ENCODE measurements around the gene TIE1.

TIE1 gene

DNA sequence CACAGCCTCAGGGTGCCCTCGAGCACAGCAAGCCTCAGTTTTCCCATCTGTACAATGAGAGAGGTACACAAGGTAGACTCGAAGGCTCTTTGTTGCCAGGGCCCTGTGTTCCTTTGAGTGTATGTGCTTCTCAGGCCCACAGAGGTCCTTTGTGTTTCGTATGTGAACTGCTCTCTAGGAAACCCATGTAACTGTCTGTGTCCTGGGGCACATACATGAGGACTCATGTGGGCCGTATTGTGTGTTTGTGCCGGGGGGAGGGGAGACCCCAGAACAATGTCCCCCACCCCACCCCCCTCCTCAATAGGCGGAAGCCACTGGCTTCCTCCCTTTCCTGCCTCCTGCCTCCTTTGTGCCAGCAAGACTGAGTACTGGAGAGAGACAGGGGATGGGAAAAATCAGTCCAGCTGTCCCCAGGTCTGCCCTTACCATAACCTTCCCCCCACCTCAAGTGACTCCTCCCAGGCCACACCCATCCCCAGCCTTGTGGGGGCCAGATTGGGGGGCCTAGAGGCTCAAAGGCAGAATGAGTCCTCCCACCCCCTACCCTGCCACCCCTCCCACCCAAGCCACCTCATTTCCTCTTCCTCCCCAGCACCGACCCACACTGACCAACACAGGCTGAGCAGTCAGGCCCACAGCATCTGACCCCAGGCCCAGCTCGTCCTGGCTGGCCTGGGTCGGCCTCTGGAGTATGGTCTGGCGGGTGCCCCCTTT lies at the start of gene TIE1:
TSS of gene TIE1 (plus strand) at position 605 of the 717 bp plus-strand sequence. CDS start at position 695, 90 bp downstream.
- no peak for DNase-seq (ENCODE audit: low spot score)

DNA sequence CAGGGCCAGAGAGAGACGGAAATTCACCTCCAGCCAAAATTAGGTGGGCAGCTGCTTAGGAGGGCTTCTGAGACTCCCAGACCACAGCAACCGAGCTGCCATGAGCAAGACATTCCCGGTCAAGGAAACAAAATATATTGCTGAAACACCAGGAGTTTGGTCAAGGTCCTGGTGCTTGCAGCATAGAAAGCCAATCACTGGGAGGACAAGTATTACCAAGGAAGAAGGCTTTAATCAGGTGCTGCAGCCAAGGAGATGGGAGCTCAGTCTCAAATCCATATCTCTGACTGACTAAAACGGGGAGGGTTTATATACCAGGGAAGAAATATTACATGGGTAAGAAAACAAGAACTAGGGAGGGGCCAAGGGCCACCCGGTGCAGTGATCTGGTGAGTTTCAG lies 49.8 kb upstream of the TIE1 start:
- no peak for DNase-seq (ENCODE audit: low spot score)

DNA sequence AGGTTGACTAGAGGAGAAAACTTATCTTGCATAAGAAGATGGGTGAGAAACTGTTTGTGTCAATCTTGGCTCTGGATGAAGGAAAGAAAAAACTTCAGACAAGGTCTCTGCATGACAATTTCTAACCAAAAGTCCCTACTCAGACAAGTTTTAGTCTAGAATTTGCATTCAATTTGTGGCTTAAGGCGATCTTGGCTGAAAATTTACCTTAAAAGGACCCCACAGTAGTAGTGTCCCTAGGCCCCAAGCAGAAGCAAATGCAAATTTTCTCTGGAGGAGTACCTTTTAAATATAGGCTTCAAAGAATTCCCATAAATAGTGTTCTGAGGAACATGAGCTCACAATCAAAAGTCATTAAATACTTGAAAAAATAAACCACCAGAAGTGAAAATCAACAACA lies 48.6 kb upstream of the TIE1 start:
- DNase-seq (ENCODE audit: low spot score) = no peak

DNA sequence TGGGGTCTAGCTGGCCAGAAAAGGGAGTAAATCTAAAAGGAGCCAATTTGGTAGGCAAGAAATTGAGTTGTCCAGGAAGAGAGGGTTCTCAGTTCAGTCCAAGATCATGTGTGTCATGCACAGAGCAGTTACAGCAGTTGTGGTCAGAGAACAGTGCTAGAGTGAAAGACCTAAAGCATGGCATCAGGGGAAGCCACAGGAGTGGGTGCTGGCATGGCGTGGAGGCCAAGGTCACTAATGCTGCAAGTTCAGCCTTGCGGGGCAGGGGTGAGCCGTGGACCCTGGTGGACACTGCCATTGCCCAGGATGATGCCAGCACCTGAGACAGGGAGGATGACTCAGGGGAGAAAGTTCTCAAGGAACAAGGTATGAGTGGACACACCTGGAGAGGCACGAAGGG lies 47.6 kb upstream of the TIE1 start:
- no peak for DNase-seq (ENCODE audit: low spot score)

DNA sequence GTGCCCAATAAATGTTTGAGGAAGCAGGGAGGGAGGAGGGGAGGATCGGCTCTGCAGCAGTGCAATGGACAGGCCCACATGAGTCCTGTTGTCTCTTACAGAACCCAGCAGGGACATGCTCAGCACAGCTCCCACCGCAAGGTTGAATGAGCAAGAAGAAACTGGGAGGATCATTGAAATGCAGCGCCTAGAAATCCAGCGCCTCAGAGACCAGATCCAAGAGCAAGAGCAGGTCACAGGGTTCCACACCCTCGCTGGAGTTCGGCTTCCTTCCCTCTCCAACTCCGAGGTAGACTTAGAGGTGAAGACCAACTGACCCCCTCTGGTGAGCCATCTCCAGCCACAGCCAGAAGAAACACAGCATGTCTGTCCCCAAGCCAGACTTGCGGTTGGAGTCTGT lies 46.9 kb upstream of the TIE1 start:
- no peak for DNase-seq (ENCODE audit: low spot score)

DNA sequence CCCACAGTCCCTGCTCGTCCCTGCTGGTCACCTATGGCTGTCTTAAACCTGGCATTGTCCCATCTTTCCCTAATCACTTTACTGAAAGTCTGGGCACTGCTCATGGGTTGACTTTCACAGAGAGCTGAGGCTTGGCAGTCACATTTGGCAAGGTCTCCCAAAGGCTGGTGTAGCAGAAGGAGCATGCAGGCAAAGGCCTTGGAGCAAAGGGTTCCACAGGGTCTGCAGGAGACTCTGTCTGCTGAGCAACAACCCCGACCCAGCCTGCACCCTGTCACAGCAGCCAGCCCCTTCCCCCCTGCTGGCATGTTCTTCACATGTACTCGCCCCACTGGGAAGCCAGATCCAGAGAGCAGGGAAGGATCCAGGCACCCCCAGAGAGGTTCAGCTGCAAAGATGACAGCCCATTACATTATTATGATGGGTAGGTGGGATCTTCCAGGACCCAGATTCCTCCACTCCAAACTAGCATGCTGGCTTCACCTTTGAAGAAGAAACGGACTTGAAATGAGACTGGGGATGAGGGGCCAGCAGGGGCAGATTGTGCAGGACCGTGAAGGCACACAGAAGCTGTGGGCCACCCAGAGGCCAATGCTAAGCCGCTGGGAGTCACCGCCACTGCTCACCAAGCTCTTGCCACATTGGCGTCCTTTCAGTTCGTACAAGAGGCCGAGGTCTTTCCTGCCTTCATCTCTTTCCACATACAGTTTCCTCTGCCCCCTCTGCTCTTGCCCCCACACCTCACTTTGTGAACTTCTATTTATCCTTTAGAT lies 45.2 kb upstream of the TIE1 start:
- DNase-seq (ENCODE audit: low spot score) = no peak

DNA sequence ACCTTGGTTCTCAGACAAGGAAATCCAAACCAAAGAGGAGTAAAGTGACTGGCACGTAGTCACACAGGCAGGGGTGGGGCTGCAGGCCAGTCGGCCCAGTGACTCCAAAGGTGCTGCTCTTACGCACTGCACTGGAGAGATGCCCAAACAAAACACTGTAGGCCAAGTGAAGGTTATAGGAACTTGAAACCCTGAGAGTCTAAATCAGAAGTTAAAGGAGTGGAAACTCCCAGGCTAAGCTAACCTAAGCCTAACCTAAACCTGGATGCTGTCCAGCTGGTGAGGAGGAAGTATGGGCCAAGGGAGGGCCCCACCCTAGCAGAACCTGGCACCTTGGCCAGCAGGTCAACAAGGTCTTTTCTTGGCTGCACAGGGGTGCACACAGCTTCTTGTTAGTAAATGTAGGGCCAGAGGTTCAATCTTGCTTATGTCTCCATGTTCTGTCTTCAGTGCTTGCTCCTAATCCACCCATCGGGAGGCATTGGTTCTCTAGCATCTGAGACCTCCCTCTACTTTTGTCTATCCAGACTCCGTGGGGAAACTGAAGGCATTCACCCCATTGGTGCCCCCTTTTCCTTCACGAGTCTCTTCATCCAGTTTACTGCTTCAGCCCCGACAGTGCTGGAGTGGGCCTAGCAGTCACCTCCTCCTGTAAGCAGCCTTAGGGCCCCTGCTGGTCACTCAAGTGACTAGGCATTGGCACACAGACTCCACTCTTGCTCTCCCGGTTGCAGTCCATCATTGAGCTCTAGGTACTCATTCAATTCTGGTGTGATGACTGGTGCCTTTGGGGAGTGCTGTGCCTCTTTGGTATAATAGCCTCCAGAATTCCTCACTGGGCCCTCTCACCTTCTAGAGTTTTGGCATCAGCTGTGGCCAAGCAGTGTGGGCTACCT lies 43.9 kb upstream of the TIE1 start:
- DNase-seq (ENCODE audit: low spot score) = no peak

DNA sequence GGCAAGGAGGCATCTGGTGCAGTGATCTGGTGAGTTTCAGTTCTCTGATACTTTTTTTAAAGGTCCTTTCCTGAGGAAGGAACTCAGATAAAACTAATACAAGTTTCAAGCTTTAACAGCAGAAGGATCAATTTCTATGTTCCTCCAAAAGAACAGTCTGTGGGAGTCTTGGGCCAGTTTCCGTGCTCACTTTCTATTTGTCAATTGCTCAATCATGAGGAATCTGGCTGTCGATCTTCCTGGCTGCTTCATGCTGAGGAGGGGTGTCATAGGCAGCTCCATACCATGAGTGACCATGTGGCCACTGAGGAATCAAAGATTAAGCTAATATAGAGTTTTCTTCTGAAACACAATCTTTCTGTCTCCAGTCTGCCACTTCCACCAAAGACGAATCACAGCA lies 42.4 kb upstream of the TIE1 start:
- DNase-seq (ENCODE audit: low spot score) = no peak

DNA sequence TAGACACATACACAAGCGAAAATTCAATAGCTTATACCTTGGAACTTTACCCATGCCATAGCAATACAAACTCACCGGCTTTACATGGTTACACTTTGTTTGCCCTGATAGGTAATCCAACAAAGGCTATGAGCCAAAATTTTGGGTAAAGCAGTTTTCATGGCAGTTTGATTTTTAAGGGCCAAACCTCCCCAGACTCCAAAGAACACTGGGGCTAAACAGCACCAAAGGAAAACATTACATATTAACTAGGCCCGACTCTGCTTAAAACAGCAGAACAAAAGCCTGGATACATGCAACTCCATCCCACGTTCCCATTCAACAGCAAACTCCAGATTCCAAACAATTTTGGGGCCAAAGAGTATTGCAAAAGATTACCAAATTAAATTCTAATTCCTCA lies 35.4 kb upstream of the TIE1 start:
- DNase-seq (ENCODE audit: low spot score) = no peak

DNA sequence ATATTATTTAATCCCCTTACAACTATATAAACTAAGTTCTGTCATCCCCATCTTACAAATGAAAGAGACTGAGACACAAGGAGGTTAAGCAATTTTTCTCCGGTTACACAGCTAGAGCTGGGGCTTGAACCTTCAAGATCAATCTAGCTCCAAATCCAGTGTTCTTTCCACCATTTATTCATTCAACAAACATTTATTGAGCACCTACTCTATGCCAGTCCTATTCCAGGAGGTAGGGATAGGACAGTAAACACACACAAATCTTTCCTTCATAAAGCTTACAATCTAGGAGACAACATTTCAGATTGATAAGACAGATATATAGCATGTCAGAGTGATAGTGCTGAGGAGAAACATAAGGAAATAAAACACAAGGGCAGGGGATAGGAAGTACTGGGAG lies 33.9 kb upstream of the TIE1 start:
- no peak for DNase-seq (ENCODE audit: low spot score)

DNA sequence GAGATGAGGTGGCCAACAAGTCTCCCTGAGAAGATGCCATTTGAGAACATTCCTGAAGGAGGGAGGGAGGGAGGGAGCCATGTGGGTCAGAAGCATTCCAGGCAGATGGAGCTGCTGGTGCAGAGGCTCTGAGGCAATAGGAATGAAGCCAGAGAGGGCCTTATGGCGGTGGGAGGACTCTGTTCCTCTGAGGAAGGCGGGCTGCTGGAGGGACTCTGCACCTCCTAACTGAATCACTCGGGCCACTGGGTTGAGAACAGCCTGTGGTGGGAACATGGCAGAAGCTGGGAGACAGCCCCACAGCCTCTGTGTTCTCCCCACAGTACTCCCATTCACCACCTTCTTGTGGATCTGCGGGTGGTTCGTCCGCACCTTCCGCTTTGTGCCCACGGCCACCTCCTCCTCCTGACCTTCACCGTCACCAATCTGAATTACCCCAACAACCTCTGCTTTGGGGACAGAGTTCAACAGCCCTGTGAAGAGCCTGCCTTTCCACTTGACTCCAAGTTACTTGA lies 33.4 kb upstream of the TIE1 start:
- no peak for DNase-seq (ENCODE audit: low spot score)

DNA sequence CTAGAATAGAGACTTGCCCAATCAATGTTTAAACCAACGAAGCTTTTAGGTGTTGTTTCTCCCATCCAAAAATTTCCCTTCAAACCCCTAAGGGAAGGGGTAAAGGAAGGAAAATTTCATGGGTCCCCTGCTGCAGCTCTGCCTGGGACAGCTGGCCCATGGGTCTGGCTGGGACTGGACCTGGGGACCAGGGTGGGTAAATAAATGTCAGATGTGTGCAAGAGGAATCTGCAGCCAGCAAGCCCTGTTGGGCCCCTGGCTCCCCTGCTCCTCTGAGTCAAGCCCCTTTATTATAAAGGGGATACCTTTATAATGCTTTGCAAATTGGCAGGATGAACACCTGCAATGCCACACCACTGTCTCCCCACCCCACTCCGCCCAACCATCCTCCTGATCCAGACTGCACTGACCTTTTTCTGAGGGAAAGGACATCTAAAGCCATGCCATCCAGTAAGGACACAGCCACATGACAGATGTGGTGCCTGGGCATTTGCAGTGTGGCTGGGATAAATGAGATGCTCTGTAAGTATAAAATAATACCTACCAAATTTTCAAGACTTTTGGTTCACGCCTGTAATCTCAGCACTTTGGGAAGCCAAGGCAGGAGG lies 32.9 kb upstream of the TIE1 start:
- DNase-seq (ENCODE audit: low spot score) = no peak

DNA sequence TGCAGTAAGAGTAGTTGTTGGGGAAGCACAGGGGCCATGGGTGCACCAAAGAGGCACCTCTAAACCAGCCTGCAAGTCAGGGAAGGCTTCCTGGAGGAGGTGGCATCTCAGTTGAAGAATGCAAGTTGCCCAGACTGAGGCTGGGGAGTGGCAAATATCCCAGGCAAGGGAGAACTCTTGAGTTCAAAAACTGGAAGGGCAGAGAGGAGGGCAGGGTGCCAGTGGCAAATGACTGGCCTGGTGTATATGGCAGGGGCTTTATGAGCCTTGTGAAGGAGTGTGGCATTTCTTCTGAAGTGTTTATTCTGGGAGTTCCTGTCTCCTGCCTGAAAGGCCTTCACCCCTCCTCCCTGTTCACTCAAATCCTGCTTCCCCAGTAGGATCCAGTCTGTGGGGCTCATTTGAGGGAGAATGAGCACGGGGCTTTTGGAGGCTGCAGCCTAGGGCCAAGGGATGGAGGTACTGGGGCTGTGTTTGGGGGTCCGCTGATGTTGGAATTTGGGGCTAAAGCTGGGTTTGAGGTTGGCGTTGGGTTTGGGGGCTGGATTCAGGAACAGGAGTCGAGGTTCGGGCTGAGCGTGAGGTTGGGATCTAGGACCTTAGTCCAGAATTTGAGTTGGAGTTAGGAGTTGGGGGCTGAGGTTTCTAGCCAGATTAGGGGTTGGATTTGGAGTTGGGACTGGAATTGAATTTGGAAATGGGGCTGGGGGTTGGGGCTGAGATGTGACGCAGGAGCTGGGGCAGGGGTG lies 31.0 kb upstream of the TIE1 start, which contains the start of gene TMEM125:
TSS of gene TMEM125 (plus strand) at position 357 of the 749 bp plus-strand sequence. CDS start 2,740 bp downstream, outside the sequence.
- no peak for DNase-seq (ENCODE audit: low spot score)

DNA sequence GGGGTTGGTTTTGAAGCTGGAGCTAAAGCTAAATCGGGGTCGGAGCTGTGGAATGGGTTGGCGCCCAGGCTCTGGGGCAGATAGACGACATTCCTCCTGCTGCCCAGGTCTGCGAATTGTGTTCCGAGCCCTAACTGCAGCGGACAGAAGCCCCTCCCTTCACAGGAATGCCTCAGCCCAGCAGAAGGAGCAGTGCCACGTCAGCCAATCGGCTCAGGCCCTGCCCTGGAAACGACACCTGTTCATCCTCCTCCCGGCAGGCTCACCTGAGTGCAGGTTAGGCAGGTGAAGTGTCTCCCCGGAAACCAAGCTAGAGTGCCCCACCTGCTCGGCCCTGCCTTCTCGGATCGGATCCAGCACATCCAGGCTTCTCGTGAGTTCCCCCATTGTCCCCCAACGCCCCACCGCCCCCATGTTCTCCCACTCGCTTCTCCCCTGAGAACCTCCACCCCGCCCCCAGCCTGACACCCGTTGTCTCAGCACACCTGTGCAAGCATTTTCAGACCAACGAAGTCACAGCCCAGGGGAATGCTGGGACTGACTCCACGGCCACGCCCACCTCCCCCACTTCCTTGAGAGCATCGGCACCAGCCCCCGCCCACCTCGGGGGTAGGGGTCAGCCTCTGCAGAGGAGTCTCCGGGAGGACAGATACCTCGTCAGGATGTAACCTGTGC lies 30.2 kb upstream of the TIE1 start:
- no peak for DNase-seq (ENCODE audit: low spot score)

DNA sequence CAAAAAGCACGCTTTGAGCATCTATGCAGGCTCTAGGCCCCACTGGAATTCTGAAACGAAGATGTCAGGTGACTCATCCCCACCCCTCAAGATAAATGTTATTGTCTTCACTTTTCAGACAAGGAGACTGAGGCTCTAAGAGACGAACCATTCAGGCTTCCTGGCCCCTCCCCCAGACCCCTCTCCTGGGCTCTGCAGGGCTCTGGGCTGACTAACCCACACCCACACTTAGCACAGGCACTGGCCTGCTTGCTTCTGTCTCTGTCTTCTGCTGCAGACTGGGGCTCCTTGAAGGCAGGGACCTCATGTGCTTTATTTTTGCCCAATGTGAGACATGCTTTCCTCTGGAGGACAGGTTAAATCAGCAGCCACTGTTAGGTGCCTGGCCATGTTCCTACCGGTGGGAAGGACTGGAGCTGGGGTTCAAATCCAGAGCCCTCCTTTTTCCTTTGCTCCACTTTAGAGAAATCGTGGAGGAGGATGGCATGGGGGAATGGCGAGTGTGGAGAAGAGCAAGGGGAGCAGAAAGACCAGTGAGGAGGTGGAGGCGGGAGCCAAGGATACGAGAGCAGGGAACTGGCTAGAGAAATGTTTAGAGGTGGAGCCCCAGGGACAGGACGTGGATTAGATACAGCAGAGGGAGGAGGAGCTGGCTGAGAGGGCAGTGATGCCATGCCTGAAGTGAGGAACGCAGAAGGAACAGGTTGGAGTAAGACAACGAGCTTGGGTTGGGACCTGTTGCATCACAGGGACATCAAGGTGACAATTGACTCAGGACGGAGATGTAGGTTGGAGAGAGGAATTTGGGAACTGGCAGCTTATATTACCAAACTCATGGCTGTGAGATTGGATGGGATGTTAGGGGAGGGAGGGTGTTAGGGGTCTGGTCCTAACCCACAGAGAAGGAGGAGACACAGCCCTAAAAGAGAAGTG lies 29.3 kb upstream of the TIE1 start:
- no peak for DNase-seq (ENCODE audit: low spot score)

DNA sequence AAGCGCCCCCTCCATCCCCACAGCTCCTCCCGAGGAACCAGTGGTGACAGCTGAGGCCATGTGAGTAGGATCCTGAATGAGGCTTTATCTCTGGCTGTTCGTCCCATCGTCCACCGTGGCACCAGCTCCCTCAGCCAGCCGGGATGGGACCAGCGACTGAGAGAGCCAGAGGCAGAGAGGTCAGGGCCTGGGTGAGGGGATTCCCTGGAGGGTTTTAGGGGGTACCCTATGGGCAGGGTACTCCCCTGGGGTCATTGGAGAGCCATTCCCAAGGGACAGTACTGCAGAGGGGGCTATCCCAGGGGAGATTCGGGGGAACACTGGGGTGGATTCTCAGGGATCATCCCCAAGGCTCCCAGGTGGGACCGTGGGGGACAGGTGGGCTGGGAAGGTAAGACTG lies 28.6 kb upstream of the TIE1 start:
- peak; percentile 91 for DNase-seq (ENCODE audit: low spot score)

DNA sequence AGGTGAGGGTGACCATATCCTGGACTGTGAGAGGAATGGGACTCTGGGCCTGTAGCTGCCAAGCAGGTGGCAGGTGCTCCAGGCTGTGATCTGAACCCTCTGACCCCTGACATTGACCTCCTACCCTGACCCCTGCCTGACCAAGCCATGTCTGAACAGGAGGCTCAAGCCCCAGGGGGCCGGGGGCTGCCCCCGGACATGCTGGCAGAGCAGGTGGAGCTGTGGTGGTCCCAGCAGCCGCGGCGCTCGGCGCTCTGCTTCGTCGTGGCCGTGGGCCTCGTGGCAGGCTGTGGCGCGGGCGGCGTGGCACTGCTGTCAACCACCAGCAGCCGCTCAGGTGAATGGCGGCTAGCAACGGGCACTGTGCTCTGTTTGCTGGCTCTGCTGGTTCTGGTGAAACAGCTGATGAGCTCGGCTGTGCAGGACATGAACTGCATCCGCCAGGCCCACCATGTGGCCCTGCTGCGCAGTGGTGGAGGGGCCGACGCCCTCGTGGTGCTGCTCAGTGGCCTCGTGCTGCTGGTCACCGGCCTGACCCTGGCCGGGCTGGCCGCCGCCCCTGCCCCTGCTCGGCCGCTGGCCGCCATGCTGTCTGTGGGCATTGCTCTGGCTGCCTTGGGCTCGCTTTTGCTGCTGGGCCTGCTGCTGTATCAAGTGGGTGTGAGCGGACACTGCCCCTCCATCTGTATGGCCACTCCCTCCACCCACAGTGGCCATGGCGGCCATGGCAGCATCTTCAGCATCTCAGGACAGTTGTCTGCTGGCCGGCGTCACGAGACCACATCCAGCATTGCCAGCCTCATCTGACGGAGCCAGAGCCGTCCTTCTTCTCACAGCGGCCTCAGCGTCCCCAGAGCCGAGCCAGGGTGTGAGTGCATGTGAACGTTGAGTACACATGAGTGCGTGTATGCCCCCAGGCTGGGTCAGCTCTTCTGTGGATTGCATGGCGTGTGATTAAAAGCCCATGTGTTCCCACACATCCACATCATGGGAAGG lies 27.9 kb upstream of the TIE1 start:
- DNase-seq (ENCODE audit: low spot score) = no peak

DNA sequence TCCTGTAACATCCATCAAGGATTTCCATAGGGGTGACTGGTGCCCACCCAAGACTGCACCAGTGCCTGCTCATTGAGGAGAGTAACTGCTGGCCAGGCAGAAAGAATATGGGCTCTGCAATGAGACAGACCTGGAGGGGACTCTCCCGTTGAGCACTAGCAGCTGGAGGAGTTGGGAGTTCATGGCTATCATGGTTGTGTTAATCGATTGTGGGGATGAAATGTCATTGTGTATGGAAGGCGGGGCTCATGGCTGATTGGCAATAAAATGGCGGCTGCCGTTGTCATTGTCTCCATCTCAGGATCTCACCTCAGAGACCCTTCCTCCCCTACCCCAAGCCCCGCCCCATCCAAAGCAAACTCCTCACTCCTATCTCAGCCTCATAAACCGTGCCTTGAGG lies 27.1 kb upstream of the TIE1 start:
- no peak for DNase-seq (ENCODE audit: low spot score)
